Keratinocyte (primary cell): ENCODE data around the gene AKR1B1.

Source experiments
- CTCF ChIP-seq, 3 experiments: IDR thresholded peaks in 1 of 3; conservative IDR thresholded peaks in 1 of 3; optimal IDR thresholded peaks in 1 of 3; 2 replicates in 2 of 3; 3 replicates in 1 of 3; pipeline versions ENCODE3 to v1.5.1; 2011; ENCODE audit warnings: low read length in 3 of 3, mild to moderate bottlenecking in 3 of 3, moderate library complexity in 2 of 3, control low read depth in 1 of 3, inconsistent platforms in 1 of 3; ENCODE audit not compliant: insufficient read depth in 2 of 3; ENCODE audit errors: extremely low read depth in 1 of 3
- EZH2 ChIP-seq: IDR thresholded peaks from one replicate; pipeline ENCODE4 v1.6.1; 2012; ENCODE audit warnings: inconsistent platforms, mild to moderate bottlenecking, low read length, moderate library complexity

- TF ChIP-seq CTCF (optimal IDR thresholded peaks at IDR 0.05 in 1 of 3, IDR thresholded peaks at IDR 0.05 in 1 of 3, conservative IDR thresholded peaks at IDR 0.05 in 1 of 3; ENCODE audit: extremely low read depth in 1 of 3, insufficient read depth in 2 of 3, low read length in 3 of 3): no peak
- TF ChIP-seq EZH2: no peak
These were observed 52.5 kb downstream of the AKR1B1 start for GRCh38 chr7:134406431-134406830.
